SH-SY5Y (cell line): Measurements from ENCODE around the gene SENP1.

Experiments
- GATA2 ChIP-seq: IDR thresholded peaks from 2 replicates; pipeline ENCODE4 v1.6.1; 2011; ENCODE audit warnings: mild to moderate bottlenecking, low read depth, low read length
- GATA3 ChIP-seq: IDR thresholded peaks from 2 replicates; pipeline ENCODE4 v1.6.1; 2011; ENCODE audit warnings: low read depth, mild to moderate bottlenecking, low read length, moderate library complexity

- TF ChIP-seq GATA2: no peak
- TF ChIP-seq GATA3: no peak
Measured at GRCh38 chr12:48106681-48107613, 1.1 kb upstream of the SENP1 start.
